Gastroesophageal sphincter (tissue), 3 donors: ENCODE measurements around the gene ARL13B.

Source experiments
- POLR2AphosphoS5 ChIP-seq: sonication (generic); formaldehyde crosslinking; IDR thresholded peaks from one replicate; pipeline ENCODE4 v1.6.1; 2017; ENCODE audit warnings: antibody characterized with exemption
- TF ChIP-seq, protein P1 (sequence below), 4 experiments: fragments of 200-600 bp in 2 of 4; fragments of 450-650 bp in 2 of 4; sonication (generic) in 1 of 4; IDR thresholded peaks; one replicate each; pipeline ENCODE4 v1.5.1; 2017 to 2019; ENCODE audit warnings: antibody characterized with exemption in 4 of 4, mild to moderate bottlenecking in 2 of 4, moderate library complexity in 2 of 4

DNA sequence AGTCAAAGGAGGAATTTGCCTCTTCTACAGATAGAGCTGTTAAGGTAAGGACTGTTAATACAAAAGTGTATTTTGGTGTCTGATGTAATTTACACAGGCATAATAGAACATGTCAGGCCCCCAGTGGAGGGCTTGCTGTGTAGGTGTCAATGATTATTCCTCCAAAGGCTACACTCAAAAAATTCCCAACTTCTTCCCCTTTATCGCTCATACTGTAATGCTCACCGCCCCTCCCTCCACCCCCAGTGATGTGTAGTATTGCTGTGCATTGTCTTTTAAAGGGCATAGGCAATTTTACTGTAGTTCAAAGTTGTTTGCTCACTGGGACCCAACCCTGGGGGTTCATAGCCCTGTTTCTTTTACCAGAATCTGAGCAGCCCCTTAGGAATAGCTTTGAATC, 115.2 kb downstream of the ARL13B start:
- TF ChIP-seq, protein P1, sequence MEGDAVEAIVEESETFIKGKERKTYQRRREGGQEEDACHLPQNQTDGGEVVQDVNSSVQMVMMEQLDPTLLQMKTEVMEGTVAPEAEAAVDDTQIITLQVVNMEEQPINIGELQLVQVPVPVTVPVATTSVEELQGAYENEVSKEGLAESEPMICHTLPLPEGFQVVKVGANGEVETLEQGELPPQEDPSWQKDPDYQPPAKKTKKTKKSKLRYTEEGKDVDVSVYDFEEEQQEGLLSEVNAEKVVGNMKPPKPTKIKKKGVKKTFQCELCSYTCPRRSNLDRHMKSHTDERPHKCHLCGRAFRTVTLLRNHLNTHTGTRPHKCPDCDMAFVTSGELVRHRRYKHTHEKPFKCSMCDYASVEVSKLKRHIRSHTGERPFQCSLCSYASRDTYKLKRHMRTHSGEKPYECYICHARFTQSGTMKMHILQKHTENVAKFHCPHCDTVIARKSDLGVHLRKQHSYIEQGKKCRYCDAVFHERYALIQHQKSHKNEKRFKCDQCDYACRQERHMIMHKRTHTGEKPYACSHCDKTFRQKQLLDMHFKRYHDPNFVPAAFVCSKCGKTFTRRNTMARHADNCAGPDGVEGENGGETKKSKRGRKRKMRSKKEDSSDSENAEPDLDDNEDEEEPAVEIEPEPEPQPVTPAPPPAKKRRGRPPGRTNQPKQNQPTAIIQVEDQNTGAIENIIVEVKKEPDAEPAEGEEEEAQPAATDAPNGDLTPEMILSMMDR (IDR thresholded peaks at IDR 0.05) = no peak
- TF ChIP-seq POLR2AphosphoS5 = no peak
